ENCODE measurements around the gene ETHE1. TPM values are rescaled to one million over a fixed set of nuclear protein-coding genes. Genes with fewer than 3 reads are reported as not detected.

ETHE1 gene
- total RNA-seq, 2 donors from 2014 or later, result 42.0 to 45.9 TPM

- Histone ChIP-seq H3K4me3 (no peak overlapping the region), H3K36me3 (peaks cover 4% of the 10 kb centered on the region), H3K27me3 (replicated peaks; ENCODE audit: insufficient read depth) (no peaks in the 10 kb centered on the region), H3K4me1 (ENCODE audit: control insufficient read depth in 1 of 2, low read depth in 2 of 2) (peaks cover 4 to 6% of the 10 kb centered on the region in 2 donors), H3K27ac (no peak overlapping the region), H3K9me3 (no peaks in the 10 kb centered on the region)
- no peak for TF ChIP-seq CTCF (IDR thresholded peaks at IDR 0.05)
- ATAC-seq (ENCODE audit: insufficient number of reproducible peaks, low FRiP score, low read depth) (no peak), DNase-seq (ENCODE audit: low spot score) (no peak)
Observed at GRCh38 chr19:43501661-43502418, 25.2 kb downstream of the ETHE1 start.

GRCh38 chr19:43499042-43499441 is 28.0 kb downstream of the ETHE1 start:
- ATAC-seq (ENCODE audit: insufficient number of reproducible peaks, low FRiP score, low read depth), result no peak
- H3K36me3 ChIP-seq, result peaks cover 10% of the 10 kb centered on the region
- H3K4me3 ChIP-seq, result no peak overlapping the region
- no peaks in the 10 kb centered on the region for H3K9me3 ChIP-seq
- no peaks in the 10 kb centered on the region for H3K27me3 ChIP-seq (replicated peaks; ENCODE audit: insufficient read depth)
- H3K27ac ChIP-seq, result no peak overlapping the region
- no peak for TF ChIP-seq CTCF (IDR thresholded peaks at IDR 0.05)
- H3K4me1 ChIP-seq (ENCODE audit: control insufficient read depth in 1 of 2, low read depth in 2 of 2), result no peaks in the 10 kb centered on the region
- no peak for DNase-seq (ENCODE audit: low spot score)

- Histone ChIP-seq H3K27me3 (replicated peaks; ENCODE audit: insufficient read depth) (no peaks in the 10 kb centered on the region), H3K27ac (no peak overlapping the region), H3K4me3 (no peak overlapping the region), H3K36me3 (peaks cover 10% of the 10 kb centered on the region), H3K9me3 (no peaks in the 10 kb centered on the region), H3K4me1 (ENCODE audit: control insufficient read depth in 1 of 2, low read depth in 2 of 2) (no peaks in the 10 kb centered on the region)
- no peak for ATAC-seq (ENCODE audit: insufficient number of reproducible peaks, low FRiP score, low read depth)
- DNase-seq (ENCODE audit: low spot score), result no peak
- no peak for TF ChIP-seq CTCF (IDR thresholded peaks at IDR 0.05)
Observed at GRCh38 chr19:43498233-43498842, 28.7 kb downstream of the ETHE1 start.

- ATAC-seq (ENCODE audit: insufficient number of reproducible peaks, low FRiP score, low read depth) (no peak), DNase-seq (ENCODE audit: low spot score) (no peak)
- H3K27ac ChIP-seq, result no peak overlapping the region
- no peaks in the 10 kb centered on the region for H3K9me3 ChIP-seq
- H3K36me3 ChIP-seq, result peaks cover 10% of the 10 kb centered on the region
- no peak for TF ChIP-seq CTCF (IDR thresholded peaks at IDR 0.05)
- no peaks in the 10 kb centered on the region for H3K4me1 ChIP-seq (ENCODE audit: control insufficient read depth in 1 of 2, low read depth in 2 of 2)
- no peak overlapping the region for H3K4me3 ChIP-seq
- H3K27me3 ChIP-seq (replicated peaks; ENCODE audit: insufficient read depth), result no peaks in the 10 kb centered on the region
Observed at GRCh38 chr19:43496960-43497359, 30.0 kb downstream of the ETHE1 start.

GRCh38 chr19:43495082-43495481 is 31.9 kb downstream of the ETHE1 start:
- ATAC-seq (ENCODE audit: insufficient number of reproducible peaks, low FRiP score, low read depth), result no peak
- peaks cover 10% of the 10 kb centered on the region for H3K36me3 ChIP-seq

More at GRCh38 chr19:43495082-43495481, 31.9 kb downstream of the ETHE1 start:
- Histone ChIP-seq H3K4me3 (no peak overlapping the region), H3K9me3 (no peaks in the 10 kb centered on the region), H3K27me3 (replicated peaks; ENCODE audit: insufficient read depth) (no peaks in the 10 kb centered on the region), H3K27ac (no peak overlapping the region), H3K4me1 (ENCODE audit: control insufficient read depth in 1 of 2, low read depth in 2 of 2) (no peaks in the 10 kb centered on the region)
- no peak for TF ChIP-seq CTCF (IDR thresholded peaks at IDR 0.05)
- DNase-seq (ENCODE audit: low spot score), result no peak
